Osteoblast (primary cell): Measurements from ENCODE around the gene SEPHS2. TPM values are rescaled to one million over a fixed set of nuclear protein-coding genes. Genes with fewer than 3 reads are reported as not detected.
"Not testable (repeated sequence)": the region's sequence is repeated elsewhere in the genome, so short reads cannot be mapped to it uniquely, and the experiment has no call there.

ENCODE experiments used
- DNase-seq: peaks from one replicate; pipeline ENCODE4 v3.0.0; 2011; ENCODE audit warnings: low spot score, mixed read lengths; ENCODE audit not compliant: insufficient read length; ENCODE audit errors: missing footprints
- H2AFZ ChIP-seq: 2 replicates; pipeline ENCODE4 v1.6.0; 2011; ENCODE audit warnings: mild to moderate bottlenecking, low read length
- H3K27ac ChIP-seq: 2 replicates; pipeline ENCODE4 v1.5.1; 2011; ENCODE audit warnings: mild to moderate bottlenecking, low read depth, low read length, moderate library complexity
- H3K27me3 ChIP-seq: 2 replicates; pipeline ENCODE4 v1.6.0; 2012; ENCODE audit warnings: mild to moderate bottlenecking, control low read depth, inconsistent platforms, low read length, moderate library complexity; ENCODE audit not compliant: insufficient read depth
- H3K36me3 ChIP-seq: 2 replicates; pipeline ENCODE4 v1.5.1; 2011; ENCODE audit warnings: mild to moderate bottlenecking, low read length, control low read depth, moderate library complexity; ENCODE audit not compliant: insufficient read depth
- H3K4me1 ChIP-seq: 2 replicates; pipeline ENCODE4 v1.5.1; 2011; ENCODE audit warnings: mild to moderate bottlenecking, low read length, control low read depth, moderate library complexity; ENCODE audit not compliant: insufficient read depth
- H3K4me2 ChIP-seq: 2 replicates; pipeline ENCODE4 v1.6.0; 2011; ENCODE audit warnings: mild to moderate bottlenecking, low read length; ENCODE audit not compliant: insufficient read depth
- H3K4me3 ChIP-seq: fragments of 200-600 bp; sonication (generic); 3 replicates; pipeline ENCODE4 v1.5.1; 2012; ENCODE audit warnings: mild to moderate bottlenecking, low read length, inconsistent platforms; ENCODE audit not compliant: insufficient read depth
- H3K79me2 ChIP-seq: 2 replicates; pipeline ENCODE4 v1.6.0; 2012; ENCODE audit warnings: mild to moderate bottlenecking, low read length, control low read depth, inconsistent platforms; ENCODE audit not compliant: insufficient read depth
- H3K9me3 ChIP-seq: 2 replicates; pipeline ENCODE4 v1.5.1; 2011; ENCODE audit warnings: low read depth, low read length, control low read depth
- H4K20me1 ChIP-seq: 2 replicates; pipeline ENCODE4 v1.6.0; 2012; ENCODE audit warnings: mild to moderate bottlenecking, low read length, control low read depth; ENCODE audit not compliant: insufficient read depth
- total RNA-seq: library from RNA; depleted of rRNA; stranded (reverse); fragments of >200 nt; gene quantifications from 2 replicates; pipeline ENCODE4 v1.2.3, GENCODE V29; 2012
- TF ChIP-seq, protein P1 (sequence below): IDR thresholded peaks from 2 replicates; pipeline ENCODE4 v1.5.1; 2011; ENCODE audit warnings: mild to moderate bottlenecking, low read depth, low read length, moderate library complexity; ENCODE audit errors: extremely low read depth

SEPHS2 gene
- total RNA-seq, 1 donor: 20.3 TPM

DNA sequence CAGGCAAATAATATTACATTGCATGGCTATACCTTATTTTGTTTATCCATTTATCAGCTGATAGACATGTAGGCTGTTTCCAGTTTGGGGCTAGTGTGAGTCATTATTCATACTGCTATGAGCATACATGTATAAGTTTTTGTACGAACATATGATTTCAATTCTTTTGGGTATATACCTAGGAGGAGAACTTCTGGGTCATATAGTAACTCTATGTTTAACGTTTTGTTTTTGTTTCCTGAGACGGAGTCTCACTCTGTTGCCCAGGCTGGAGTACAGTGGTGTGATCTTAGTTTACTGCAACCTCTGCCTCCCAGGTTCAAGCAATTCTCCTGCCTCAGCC lies 24.5 kb upstream of the SEPHS2 start:
- no peak overlapping the region for H2AFZ ChIP-seq
- DNase-seq: no peak
- peaks cover 23% of the 10 kb centered on the region for H3K27me3 ChIP-seq
- TF ChIP-seq, protein P1, sequence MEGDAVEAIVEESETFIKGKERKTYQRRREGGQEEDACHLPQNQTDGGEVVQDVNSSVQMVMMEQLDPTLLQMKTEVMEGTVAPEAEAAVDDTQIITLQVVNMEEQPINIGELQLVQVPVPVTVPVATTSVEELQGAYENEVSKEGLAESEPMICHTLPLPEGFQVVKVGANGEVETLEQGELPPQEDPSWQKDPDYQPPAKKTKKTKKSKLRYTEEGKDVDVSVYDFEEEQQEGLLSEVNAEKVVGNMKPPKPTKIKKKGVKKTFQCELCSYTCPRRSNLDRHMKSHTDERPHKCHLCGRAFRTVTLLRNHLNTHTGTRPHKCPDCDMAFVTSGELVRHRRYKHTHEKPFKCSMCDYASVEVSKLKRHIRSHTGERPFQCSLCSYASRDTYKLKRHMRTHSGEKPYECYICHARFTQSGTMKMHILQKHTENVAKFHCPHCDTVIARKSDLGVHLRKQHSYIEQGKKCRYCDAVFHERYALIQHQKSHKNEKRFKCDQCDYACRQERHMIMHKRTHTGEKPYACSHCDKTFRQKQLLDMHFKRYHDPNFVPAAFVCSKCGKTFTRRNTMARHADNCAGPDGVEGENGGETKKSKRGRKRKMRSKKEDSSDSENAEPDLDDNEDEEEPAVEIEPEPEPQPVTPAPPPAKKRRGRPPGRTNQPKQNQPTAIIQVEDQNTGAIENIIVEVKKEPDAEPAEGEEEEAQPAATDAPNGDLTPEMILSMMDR: no peak
- H3K4me1 ChIP-seq: no peaks in the 10 kb centered on the region
- no peaks in the 10 kb centered on the region for H3K9me3 ChIP-seq
- H4K20me1 ChIP-seq: no peaks in the 10 kb centered on the region
- no peaks in the 10 kb centered on the region for H3K36me3 ChIP-seq
- H3K27ac ChIP-seq: no peak overlapping the region
- H3K79me2 ChIP-seq: no peaks in the 10 kb centered on the region
- H3K4me2 ChIP-seq: no peak overlapping the region
- no peak overlapping the region for H3K4me3 ChIP-seq

DNA sequence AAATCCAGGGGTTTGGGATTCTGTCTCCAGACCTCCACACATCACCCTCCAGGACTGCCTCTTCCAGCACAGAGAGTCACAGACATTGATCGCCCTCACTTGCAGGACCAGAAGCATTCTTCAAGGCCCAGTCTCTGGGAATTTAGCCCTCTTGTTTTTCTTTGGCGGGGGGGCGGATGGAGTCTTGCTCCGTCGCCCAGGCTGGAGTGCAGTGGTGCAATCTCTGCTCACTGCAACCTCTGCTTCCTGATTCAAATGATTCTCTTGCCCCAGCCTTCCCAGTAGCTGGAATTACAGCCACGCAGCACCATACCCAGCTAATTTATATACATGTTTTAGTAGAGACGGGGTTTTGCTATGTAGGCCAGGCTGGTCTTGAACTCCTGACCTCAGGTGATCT lies 18.4 kb upstream of the SEPHS2 start:
- TF ChIP-seq, protein P1: no peak

DNA sequence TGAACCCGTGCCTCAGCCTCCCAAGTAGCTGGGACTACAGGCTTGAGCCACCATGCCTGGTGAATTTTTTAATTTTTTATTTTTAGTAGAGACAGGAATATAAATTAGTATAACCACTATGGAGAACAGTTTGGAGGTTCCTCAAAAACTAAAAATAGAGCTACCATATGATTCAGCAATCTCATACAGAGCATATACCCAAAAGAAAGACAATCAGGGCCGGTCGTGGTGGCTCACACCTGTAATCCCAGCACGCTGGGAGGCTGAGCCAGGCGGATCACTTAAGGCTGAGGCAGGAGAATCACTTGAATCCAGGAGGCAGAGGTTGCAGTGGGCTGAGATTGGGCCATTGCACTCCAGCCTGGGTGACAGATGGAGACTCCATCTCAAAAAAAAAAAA lies 15.8 kb upstream of the SEPHS2 start:
- not testable (repeated sequence) for H3K4me1 ChIP-seq, H3K36me3 ChIP-seq, H3K27ac ChIP-seq, H3K4me3 ChIP-seq, H4K20me1 ChIP-seq, H3K79me2 ChIP-seq, H3K4me2 ChIP-seq, H3K9me3 ChIP-seq, DNase-seq, H2AFZ ChIP-seq, H3K27me3 ChIP-seq

More for the DNA sequence above, 18.4 kb upstream of the SEPHS2 start:
- Histone ChIP-seq H3K9me3 (no peaks in the 10 kb centered on the region), H3K27ac (no peak overlapping the region), H3K4me1 (no peaks in the 10 kb centered on the region), H2AFZ (no peak overlapping the region), H3K36me3 (no peaks in the 10 kb centered on the region), H3K4me3 (no peak overlapping the region), H3K79me2 (no peaks in the 10 kb centered on the region), H4K20me1 (no peaks in the 10 kb centered on the region), H3K4me2 (no peak overlapping the region), H3K27me3 (no peaks in the 10 kb centered on the region)
- no peak for DNase-seq

DNA sequence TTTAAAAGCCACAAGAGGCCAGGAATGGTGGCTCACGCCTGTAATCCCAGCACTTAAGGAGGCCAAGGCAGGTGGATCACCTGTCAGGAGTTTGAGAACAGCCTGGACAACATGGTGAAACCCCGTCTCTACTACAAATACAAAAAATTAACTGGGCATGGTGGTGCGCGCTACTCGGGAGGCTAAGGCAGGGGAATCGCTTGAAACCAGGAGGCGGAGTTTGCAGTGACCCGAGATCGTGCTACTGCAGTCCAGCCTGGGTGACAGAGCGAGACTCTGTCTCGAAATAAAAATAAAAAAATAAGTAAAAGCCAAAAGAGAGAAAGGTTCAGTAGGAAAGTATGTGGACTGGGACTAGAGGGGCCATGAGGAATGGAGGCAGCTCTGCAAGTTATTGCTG lies 13.8 kb upstream of the SEPHS2 start:
- Histone ChIP-seq H3K27ac (no peak overlapping the region), H3K4me3 (no peak overlapping the region), H3K9me3 (no peaks in the 10 kb centered on the region), H3K4me2 (no peak overlapping the region), H3K4me1 (no peaks in the 10 kb centered on the region), H2AFZ (no peak overlapping the region), H4K20me1 (no peaks in the 10 kb centered on the region), H3K27me3 (no peaks in the 10 kb centered on the region), H3K79me2 (no peaks in the 10 kb centered on the region), H3K36me3 (no peaks in the 10 kb centered on the region)
- no peak for DNase-seq
- TF ChIP-seq, protein P1: no peak
